WTC11 (cell line): ENCODE results near the gene DTD1. TPM values are rescaled to one million over a fixed set of nuclear protein-coding genes. Genes with fewer than 3 reads are reported as not detected.

Experiments used
- ATAC-seq: fragments of 200-7000 bp; cut with Tn5 transposase; 2 replicates; pipeline ENCODE4 v1.10.0; 2021; ENCODE audit warnings: mild to moderate bottlenecking, moderate library complexity
- CTCF ChIA-PET: fragments of 300-600 bp; sonication (Branson Sonifier 250); formaldehyde crosslinking; loops from one replicate; lab custom pipeline; 2021; ENCODE audit warnings: antibody characterized with exemption; lab: Charles Lee
- POLR2A ChIA-PET: fragments of 350-600 bp; sonication (Branson Sonifier 250); formaldehyde crosslinking; loops from one replicate; lab custom pipeline; 2021; ENCODE audit warnings: antibody characterized with exemption; lab: Charles Lee
- DNase-seq: peaks from one replicate; pipeline ENCODE4 v3.0.0; 2021; ENCODE audit warnings: low spot score
- H3K27ac Mint-ChIP-seq: 2 replicates; pipeline ENCODE4 v1.8.0; 2021; ENCODE audit warnings: mixed read lengths
- H3K27me3 Mint-ChIP-seq: 2 replicates; pipeline ENCODE4 v1.8.0; 2021; ENCODE audit warnings: low read depth, mild to moderate bottlenecking, moderate library complexity, mixed read lengths
- H3K36me3 Mint-ChIP-seq: 2 replicates; pipeline ENCODE4 v1.8.0; 2021; ENCODE audit warnings: mixed read lengths
- H3K4me1 Mint-ChIP-seq: 2 replicates; pipeline ENCODE4 v1.8.0; 2022; ENCODE audit warnings: mixed read lengths
- H3K4me3 Mint-ChIP-seq: 2 replicates; pipeline ENCODE4 v1.8.0; 2021; ENCODE audit warnings: mild to moderate bottlenecking, moderate library complexity, mixed read lengths
- H3K9me3 Mint-ChIP-seq: 2 replicates; pipeline ENCODE4 v1.8.0; 2021; ENCODE audit warnings: mixed read lengths
- ATF1 ChIP-seq: sonication (generic); formaldehyde crosslinking; IDR thresholded peaks from 2 replicates; pipeline ENCODE4 v1.8.1; 2023; ENCODE audit warnings: mild to moderate bottlenecking, moderate library complexity, missing genetic modification reagents
- CBFB ChIP-seq: sonication (generic); formaldehyde crosslinking; IDR thresholded peaks from 2 replicates; pipeline ENCODE4 v1.8.1; 2022; ENCODE audit warnings: mild to moderate bottlenecking, low read depth, missing genetic modification reagents
- ESRRA ChIP-seq: sonication (generic); formaldehyde crosslinking; IDR thresholded peaks from 2 replicates; pipeline ENCODE4 v1.8.1; 2022; ENCODE audit warnings: mild to moderate bottlenecking, missing genetic modification reagents, borderline replicate concordance
- FOXJ3 ChIP-seq: sonication (generic); formaldehyde crosslinking; IDR thresholded peaks from 2 replicates; pipeline ENCODE4 v1.9.0; 2021; ENCODE audit warnings: missing genetic modification reagents, mild to moderate bottlenecking, borderline replicate concordance
- FOXP1 ChIP-seq: sonication (generic); formaldehyde crosslinking; IDR thresholded peaks from 2 replicates; pipeline ENCODE4 v1.8.0; 2022; ENCODE audit warnings: missing genetic modification reagents, mild to moderate bottlenecking, moderate library complexity, borderline replicate concordance
- GABPB1 ChIP-seq: sonication (generic); formaldehyde crosslinking; IDR thresholded peaks from 2 replicates; pipeline ENCODE4 v1.8.1; 2023; ENCODE audit warnings: mild to moderate bottlenecking, missing genetic modification reagents
- GRHL2 ChIP-seq: fragments of 250-450 bp; sonication (Bioruptor Pico); IDR thresholded peaks from 2 replicates; pipeline ENCODE4 v1.8.0; 2022; ENCODE audit warnings: mild to moderate bottlenecking, moderate library complexity; ENCODE audit not compliant: insufficient replicate concordance, severe bottlenecking
- MXD4 ChIP-seq: fragments of 250-450 bp; sonication (Bioruptor Pico); IDR thresholded peaks from 2 replicates; pipeline ENCODE4 v1.8.0; 2021; ENCODE audit warnings: mild to moderate bottlenecking, moderate library complexity, borderline replicate concordance
- NR1H2 ChIP-seq: sonication (generic); formaldehyde crosslinking; IDR thresholded peaks from 2 replicates; pipeline ENCODE4 v1.9.0; 2021; ENCODE audit warnings: mild to moderate bottlenecking, moderate library complexity, missing genetic modification reagents
- NR2C2 ChIP-seq: sonication (generic); formaldehyde crosslinking; IDR thresholded peaks from 2 replicates; pipeline ENCODE4 v1.8.0; 2022; ENCODE audit warnings: mild to moderate bottlenecking, missing genetic modification reagents
- SOX15 ChIP-seq: fragments of 250-450 bp; sonication (Bioruptor Pico); IDR thresholded peaks from 2 replicates; pipeline ENCODE4 v1.9.0; 2021; ENCODE audit warnings: mild to moderate bottlenecking
- TEAD4 ChIP-seq: sonication (generic); formaldehyde crosslinking; IDR thresholded peaks from 2 replicates; pipeline ENCODE4 v1.8.0; 2022; ENCODE audit warnings: mild to moderate bottlenecking, missing genetic modification reagents
- ZNF219 ChIP-seq: sonication (generic); formaldehyde crosslinking; IDR thresholded peaks from 2 replicates; pipeline ENCODE4 v1.8.0; 2023; ENCODE audit warnings: missing genetic modification reagents, mild to moderate bottlenecking, borderline replicate concordance
- total RNA-seq: library from RNA; stranded (reverse); gene quantifications from 3 replicates; pipeline ENCODE4 v1.2.3, GENCODE V29; 2021
- TF ChIP-seq, protein P1 (sequence below): sonication (generic); formaldehyde crosslinking; IDR thresholded peaks from 2 replicates; pipeline ENCODE4 v1.8.0; 2022; ENCODE audit warnings: missing genetic modification reagents
- TF ChIP-seq, protein P2 (sequence below): sonication (generic); formaldehyde crosslinking; IDR thresholded peaks from 2 replicates; pipeline ENCODE4 v1.8.1; 2023; ENCODE audit warnings: mild to moderate bottlenecking, missing genetic modification reagents
- TF ChIP-seq, protein P3 (sequence below): sonication (generic); formaldehyde crosslinking; IDR thresholded peaks from 2 replicates; pipeline ENCODE4 v1.8.0; 2023; ENCODE audit warnings: mild to moderate bottlenecking, missing genetic modification reagents
- TF ChIP-seq, protein P4 (sequence below): sonication (generic); formaldehyde crosslinking; IDR thresholded peaks from 2 replicates; pipeline ENCODE4 v1.8.1; 2023; ENCODE audit warnings: mild to moderate bottlenecking, moderate library complexity, missing genetic modification reagents
- TF ChIP-seq, protein P5 (sequence below): sonication (generic); formaldehyde crosslinking; IDR thresholded peaks from 2 replicates; pipeline ENCODE4 v1.8.0; 2022; ENCODE audit warnings: mild to moderate bottlenecking, missing genetic modification reagents
- TF ChIP-seq, protein P6 (sequence below): sonication (generic); formaldehyde crosslinking; IDR thresholded peaks from 2 replicates; pipeline ENCODE4 v1.8.1; 2022; ENCODE audit warnings: low read depth, missing genetic modification reagents, borderline replicate concordance
- TF ChIP-seq, protein P7 (sequence below): fragments of 250-450 bp; sonication (Bioruptor Pico); IDR thresholded peaks from 2 replicates; pipeline ENCODE4 v1.9.0; 2021; ENCODE audit warnings: mild to moderate bottlenecking

DTD1 gene
- total RNA-seq, 1 experiment from 2014 or later: 71.1 TPM

DNA sequence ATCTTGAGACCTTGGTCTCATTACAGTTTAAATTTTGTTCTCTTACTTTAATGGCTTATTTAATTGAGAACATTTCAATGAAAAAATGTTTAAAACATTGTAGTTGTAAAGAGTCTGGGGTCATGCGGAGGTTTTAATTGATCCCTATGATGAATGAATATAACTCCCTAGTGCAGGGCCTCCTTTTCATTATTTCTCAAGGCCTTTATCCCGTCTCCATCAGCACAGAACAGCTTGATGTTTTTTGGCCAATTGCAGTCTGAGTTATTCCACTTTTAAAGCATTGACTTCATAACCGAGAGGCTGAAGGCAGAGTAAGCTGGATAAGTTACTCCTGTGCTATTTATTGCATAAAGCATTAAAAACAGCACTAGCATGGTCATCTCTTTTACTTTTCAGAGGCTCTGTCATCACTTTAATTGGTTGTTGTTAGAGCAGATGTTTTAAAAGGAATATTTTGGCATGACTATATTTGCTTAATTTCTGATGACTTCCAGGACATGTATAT, 83.4 kb downstream of the DTD1 start (continued):
- no peak for TF ChIP-seq NR1H2 (CRISPR knock-in tag)
- TF ChIP-seq, protein P1, sequence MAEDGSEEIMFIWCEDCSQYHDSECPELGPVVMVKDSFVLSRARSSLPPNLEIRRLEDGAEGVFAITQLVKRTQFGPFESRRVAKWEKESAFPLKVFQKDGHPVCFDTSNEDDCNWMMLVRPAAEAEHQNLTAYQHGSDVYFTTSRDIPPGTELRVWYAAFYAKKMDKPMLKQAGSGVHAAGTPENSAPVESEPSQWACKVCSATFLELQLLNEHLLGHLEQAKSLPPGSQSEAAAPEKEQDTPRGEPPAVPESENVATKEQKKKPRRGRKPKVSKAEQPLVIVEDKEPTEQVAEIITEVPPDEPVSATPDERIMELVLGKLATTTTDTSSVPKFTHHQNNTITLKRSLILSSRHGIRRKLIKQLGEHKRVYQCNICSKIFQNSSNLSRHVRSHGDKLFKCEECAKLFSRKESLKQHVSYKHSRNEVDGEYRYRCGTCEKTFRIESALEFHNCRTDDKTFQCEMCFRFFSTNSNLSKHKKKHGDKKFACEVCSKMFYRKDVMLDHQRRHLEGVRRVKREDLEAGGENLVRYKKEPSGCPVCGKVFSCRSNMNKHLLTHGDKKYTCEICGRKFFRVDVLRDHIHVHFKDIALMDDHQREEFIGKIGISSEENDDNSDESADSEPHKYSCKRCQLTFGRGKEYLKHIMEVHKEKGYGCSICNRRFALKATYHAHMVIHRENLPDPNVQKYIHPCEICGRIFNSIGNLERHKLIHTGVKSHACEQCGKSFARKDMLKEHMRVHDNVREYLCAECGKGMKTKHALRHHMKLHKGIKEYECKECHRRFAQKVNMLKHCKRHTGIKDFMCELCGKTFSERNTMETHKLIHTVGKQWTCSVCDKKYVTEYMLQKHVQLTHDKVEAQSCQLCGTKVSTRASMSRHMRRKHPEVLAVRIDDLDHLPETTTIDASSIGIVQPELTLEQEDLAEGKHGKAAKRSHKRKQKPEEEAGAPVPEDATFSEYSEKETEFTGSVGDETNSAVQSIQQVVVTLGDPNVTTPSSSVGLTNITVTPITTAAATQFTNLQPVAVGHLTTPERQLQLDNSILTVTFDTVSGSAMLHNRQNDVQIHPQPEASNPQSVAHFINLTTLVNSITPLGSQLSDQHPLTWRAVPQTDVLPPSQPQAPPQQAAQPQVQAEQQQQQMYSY: no peak
- TF ChIP-seq, protein P2, sequence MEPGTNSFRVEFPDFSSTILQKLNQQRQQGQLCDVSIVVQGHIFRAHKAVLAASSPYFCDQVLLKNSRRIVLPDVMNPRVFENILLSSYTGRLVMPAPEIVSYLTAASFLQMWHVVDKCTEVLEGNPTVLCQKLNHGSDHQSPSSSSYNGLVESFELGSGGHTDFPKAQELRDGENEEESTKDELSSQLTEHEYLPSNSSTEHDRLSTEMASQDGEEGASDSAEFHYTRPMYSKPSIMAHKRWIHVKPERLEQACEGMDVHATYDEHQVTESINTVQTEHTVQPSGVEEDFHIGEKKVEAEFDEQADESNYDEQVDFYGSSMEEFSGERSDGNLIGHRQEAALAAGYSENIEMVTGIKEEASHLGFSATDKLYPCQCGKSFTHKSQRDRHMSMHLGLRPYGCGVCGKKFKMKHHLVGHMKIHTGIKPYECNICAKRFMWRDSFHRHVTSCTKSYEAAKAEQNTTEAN (CRISPR knock-in tag): no peak
- TF ChIP-seq, all 79 proteins: peak for 0

DNA sequence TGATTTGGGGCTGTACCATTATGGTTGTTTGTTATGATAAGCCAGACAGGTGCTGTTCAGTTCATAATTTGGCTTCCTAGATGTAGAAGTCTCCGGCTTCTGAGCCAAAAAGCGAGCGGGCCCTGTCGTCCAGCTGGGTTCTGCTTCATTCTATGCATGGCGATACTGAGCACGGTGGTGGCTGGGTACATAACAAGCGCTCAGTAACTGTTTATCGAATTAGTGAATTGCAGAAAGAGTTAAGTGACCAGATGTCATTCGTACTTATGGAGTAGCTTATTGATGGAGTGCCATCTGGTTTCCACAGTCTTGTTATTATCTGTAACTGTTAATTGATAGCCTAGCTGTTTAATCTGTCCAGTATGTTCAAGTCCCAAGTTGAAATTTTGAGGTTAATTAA, 85.0 kb downstream of the DTD1 start:
- no peak overlapping the region for H3K27ac Mint-ChIP-seq
- ChIA-PET POLR2A (no interaction called here), CTCF (no interaction called here)
- no peak overlapping the region for H3K4me3 Mint-ChIP-seq
- DNase-seq (no peak), ATAC-seq (no peak)
- H3K9me3 Mint-ChIP-seq: no peaks in the 10 kb centered on the region
- no peaks in the 10 kb centered on the region for H3K27me3 Mint-ChIP-seq
- H3K4me1 Mint-ChIP-seq: peaks cover 17% of the 10 kb centered on the region
- H3K36me3 Mint-ChIP-seq: no peaks in the 10 kb centered on the region
- TF ChIP-seq GABPB1: no peak
- no peak for TF ChIP-seq ESRRA (CRISPR knock-in tag)
- no peak for TF ChIP-seq MXD4 (CRISPR knock-in tag)
- no peak for TF ChIP-seq CBFB (CRISPR knock-in tag)
- TF ChIP-seq, protein P3, sequence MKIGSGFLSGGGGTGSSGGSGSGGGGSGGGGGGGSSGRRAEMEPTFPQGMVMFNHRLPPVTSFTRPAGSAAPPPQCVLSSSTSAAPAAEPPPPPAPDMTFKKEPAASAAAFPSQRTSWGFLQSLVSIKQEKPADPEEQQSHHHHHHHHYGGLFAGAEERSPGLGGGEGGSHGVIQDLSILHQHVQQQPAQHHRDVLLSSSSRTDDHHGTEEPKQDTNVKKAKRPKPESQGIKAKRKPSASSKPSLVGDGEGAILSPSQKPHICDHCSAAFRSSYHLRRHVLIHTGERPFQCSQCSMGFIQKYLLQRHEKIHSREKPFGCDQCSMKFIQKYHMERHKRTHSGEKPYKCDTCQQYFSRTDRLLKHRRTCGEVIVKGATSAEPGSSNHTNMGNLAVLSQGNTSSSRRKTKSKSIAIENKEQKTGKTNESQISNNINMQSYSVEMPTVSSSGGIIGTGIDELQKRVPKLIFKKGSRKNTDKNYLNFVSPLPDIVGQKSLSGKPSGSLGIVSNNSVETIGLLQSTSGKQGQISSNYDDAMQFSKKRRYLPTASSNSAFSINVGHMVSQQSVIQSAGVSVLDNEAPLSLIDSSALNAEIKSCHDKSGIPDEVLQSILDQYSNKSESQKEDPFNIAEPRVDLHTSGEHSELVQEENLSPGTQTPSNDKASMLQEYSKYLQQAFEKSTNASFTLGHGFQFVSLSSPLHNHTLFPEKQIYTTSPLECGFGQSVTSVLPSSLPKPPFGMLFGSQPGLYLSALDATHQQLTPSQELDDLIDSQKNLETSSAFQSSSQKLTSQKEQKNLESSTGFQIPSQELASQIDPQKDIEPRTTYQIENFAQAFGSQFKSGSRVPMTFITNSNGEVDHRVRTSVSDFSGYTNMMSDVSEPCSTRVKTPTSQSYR (CRISPR knock-in tag): no peak
- no peak for TF ChIP-seq NR1H2 (CRISPR knock-in tag)
- TF ChIP-seq, protein P4, sequence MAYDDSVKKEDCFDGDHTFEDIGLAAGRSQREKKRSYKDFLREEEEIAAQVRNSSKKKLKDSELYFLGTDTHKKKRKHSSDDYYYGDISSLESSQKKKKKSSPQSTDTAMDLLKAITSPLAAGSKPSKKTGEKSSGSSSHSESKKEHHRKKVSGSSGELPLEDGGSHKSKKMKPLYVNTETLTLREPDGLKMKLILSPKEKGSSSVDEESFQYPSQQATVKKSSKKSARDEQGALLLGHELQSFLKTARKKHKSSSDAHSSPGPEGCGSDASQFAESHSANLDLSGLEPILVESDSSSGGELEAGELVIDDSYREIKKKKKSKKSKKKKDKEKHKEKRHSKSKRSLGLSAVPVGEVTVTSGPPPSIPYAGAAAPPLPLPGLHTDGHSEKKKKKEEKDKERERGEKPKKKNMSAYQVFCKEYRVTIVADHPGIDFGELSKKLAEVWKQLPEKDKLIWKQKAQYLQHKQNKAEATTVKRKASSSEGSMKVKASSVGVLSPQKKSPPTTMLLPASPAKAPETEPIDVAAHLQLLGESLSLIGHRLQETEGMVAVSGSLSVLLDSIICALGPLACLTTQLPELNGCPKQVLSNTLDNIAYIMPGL (CRISPR knock-in tag): no peak
- no peak for TF ChIP-seq GRHL2
- no peak for TF ChIP-seq ATF1 (CRISPR knock-in tag)
- no peak for TF ChIP-seq FOXJ3 (CRISPR knock-in tag)
- TF ChIP-seq NR2C2: no peak
- no peak for TF ChIP-seq ZNF219
- TF ChIP-seq, protein P5, sequence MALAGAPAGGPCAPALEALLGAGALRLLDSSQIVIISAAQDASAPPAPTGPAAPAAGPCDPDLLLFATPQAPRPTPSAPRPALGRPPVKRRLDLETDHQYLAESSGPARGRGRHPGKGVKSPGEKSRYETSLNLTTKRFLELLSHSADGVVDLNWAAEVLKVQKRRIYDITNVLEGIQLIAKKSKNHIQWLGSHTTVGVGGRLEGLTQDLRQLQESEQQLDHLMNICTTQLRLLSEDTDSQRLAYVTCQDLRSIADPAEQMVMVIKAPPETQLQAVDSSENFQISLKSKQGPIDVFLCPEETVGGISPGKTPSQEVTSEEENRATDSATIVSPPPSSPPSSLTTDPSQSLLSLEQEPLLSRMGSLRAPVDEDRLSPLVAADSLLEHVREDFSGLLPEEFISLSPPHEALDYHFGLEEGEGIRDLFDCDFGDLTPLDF: no peak
- TF ChIP-seq TEAD4: no peak
- TF ChIP-seq FOXP1 (CRISPR knock-in tag): no peak
- no peak for TF ChIP-seq SOX15 (CRISPR knock-in tag)
- TF ChIP-seq, protein P6, sequence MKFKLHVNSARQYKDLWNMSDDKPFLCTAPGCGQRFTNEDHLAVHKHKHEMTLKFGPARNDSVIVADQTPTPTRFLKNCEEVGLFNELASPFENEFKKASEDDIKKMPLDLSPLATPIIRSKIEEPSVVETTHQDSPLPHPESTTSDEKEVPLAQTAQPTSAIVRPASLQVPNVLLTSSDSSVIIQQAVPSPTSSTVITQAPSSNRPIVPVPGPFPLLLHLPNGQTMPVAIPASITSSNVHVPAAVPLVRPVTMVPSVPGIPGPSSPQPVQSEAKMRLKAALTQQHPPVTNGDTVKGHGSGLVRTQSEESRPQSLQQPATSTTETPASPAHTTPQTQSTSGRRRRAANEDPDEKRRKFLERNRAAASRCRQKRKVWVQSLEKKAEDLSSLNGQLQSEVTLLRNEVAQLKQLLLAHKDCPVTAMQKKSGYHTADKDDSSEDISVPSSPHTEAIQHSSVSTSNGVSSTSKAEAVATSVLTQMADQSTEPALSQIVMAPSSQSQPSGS (CRISPR knock-in tag): no peak
- TF ChIP-seq, protein P7, sequence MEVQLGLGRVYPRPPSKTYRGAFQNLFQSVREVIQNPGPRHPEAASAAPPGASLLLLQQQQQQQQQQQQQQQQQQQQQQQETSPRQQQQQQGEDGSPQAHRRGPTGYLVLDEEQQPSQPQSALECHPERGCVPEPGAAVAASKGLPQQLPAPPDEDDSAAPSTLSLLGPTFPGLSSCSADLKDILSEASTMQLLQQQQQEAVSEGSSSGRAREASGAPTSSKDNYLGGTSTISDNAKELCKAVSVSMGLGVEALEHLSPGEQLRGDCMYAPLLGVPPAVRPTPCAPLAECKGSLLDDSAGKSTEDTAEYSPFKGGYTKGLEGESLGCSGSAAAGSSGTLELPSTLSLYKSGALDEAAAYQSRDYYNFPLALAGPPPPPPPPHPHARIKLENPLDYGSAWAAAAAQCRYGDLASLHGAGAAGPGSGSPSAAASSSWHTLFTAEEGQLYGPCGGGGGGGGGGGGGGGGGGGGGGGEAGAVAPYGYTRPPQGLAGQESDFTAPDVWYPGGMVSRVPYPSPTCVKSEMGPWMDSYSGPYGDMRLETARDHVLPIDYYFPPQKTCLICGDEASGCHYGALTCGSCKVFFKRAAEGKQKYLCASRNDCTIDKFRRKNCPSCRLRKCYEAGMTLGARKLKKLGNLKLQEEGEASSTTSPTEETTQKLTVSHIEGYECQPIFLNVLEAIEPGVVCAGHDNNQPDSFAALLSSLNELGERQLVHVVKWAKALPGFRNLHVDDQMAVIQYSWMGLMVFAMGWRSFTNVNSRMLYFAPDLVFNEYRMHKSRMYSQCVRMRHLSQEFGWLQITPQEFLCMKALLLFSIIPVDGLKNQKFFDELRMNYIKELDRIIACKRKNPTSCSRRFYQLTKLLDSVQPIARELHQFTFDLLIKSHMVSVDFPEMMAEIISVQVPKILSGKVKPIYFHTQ (CRISPR knock-in tag): no peak
